UCSD-AML1 (cell line): ENCODE data around the gene KCNK6.
"Not testable (repeated sequence)": the region's sequence is repeated elsewhere in the genome, so short reads cannot be mapped to it uniquely, and the experiment has no call there.

ENCODE experiments used
- DNase-seq: peaks from one replicate; lab custom pipeline; 2025; ENCODE audit not compliant: unreplicated experiment; lab: John Stamatoyannopoulos, UW

Gene KCNK6

GRCh38 chr19:38360839-38361631 is 41.4 kb downstream of the KCNK6 start:
- DNase-seq: no peak

- peak; percentile 87 for DNase-seq
Measured at GRCh38 chr19:38361633-38362075, 42.0 kb downstream of the KCNK6 start.

DNA sequence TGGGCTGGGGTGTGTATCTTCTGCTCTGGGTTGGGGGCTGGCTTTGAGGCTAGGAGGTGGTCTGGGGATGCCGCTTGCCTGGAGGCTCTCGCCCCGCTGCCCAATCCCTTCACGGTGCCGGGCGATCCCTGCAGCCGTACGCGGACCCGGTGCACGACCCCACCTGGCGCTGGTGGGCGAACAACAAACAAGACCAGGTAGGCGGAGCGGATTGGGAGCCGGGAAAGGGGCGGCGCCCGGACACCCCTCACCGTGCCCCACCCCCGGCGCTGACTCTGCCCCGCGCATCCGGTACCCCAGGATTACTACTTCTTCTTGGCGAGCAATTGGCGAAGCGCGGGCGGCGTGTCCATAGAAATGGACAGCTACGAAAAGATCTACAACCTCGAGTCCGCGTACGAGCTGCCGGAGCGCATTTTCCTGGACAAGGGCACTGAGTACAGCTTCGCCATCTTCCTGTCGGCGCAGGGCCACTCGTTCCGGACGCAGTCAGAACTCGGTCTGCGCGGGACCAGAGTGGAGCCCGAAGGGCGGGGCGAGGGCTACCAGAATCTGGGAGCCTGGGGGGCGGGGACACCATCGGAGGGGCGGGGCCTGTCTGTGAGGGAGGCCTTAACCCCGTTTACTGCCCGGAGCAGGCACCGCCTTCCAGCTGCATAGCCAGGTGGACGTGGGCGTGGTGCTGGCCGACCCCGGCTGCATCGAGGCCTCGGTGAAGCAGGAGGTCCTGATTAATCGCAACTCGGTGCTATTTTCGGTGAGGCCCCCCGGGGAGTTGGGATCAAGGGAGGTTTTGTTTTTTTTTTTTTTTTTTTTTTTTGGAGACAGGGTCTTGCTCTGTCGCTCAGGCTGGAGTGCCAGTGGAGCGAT is 42.7 kb downstream of the KCNK6 start:
- DNase-seq: peak; percentile 90

DNA sequence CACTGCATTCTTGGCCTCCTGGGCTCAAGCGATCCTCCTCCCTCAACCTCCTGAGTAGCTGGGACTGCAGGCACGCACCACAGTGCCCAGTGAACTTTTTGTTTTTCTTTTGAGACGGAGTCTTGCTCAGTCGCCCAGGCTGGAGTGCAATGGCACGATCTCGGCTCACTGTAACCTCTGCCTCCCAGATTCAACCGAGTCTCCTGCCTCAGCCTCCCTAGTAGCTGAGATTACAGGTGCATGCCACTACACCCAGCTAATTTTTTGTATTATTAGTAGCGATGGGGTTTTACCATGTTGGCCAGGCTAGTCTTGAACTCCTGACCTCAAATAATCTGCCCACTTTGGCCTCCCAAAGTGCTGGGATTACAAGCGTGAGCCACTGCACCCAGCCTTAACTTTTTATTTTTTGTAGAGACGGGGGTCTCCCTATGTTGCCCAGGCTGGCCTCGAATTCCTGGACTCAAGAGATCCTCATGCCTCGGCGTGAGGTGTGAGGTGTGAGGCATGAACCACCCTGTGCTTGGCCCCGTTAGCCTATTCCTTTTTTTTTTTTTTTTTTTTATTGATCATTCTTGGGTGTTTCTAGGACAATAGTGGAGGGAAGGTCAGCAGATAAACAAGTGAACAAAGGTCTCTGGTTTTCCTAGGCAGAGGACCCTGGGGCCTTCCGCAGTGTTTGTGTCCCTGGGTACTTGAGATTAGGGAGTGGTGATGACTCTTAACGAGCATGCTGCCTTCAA is 43.5 kb downstream of the KCNK6 start:
- DNase-seq: not testable (repeated sequence)

- DNase-seq: no peak
Measured at GRCh38 chr19:38367041-38367440, 47.4 kb downstream of the KCNK6 start.

DNA sequence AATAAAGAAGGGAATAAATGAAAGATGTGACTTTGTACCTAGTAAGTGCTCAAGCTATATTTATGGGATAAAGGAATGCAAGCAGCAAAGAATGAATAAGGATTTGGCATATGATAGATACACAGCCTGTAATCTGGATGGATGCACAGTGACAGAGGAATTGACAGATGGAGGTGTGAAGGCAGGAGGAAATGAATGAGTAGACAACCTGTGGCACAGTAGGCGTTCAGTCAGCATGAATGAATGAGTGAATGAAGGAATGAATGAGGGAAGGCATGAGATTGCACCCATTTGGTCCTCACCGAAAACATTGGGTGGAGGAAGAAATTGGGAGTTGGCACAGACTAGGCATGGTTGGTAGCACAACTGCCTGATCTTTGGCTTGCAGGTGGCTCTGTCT is 49.9 kb downstream of the KCNK6 start:
- DNase-seq: no peak

DNA sequence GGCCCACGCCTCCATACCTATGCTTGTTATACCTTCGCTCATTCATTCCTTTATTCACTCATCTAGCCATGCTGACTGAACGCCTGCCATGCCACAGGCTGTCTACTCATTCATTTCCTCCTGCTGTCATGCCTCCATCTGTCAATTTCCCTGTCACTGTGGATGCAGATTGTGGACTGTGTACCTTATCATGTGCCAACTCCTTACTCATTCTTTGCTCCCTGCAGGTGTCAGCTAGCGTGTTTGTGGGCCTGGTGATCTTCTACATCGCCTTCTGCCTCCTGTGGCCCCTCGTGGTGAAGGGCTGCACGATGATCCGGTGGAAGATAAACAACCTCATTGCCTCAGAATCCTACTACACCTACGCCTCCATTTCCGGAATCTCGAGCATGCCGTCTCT is 50.7 kb downstream of the KCNK6 start:
- no peak for DNase-seq

- no peak for DNase-seq
Measured at GRCh38 chr19:38371081-38371480, 51.4 kb downstream of the KCNK6 start.

- DNase-seq: no peak
Measured at GRCh38 chr19:38373907-38374331, 54.3 kb downstream of the KCNK6 start.

DNA sequence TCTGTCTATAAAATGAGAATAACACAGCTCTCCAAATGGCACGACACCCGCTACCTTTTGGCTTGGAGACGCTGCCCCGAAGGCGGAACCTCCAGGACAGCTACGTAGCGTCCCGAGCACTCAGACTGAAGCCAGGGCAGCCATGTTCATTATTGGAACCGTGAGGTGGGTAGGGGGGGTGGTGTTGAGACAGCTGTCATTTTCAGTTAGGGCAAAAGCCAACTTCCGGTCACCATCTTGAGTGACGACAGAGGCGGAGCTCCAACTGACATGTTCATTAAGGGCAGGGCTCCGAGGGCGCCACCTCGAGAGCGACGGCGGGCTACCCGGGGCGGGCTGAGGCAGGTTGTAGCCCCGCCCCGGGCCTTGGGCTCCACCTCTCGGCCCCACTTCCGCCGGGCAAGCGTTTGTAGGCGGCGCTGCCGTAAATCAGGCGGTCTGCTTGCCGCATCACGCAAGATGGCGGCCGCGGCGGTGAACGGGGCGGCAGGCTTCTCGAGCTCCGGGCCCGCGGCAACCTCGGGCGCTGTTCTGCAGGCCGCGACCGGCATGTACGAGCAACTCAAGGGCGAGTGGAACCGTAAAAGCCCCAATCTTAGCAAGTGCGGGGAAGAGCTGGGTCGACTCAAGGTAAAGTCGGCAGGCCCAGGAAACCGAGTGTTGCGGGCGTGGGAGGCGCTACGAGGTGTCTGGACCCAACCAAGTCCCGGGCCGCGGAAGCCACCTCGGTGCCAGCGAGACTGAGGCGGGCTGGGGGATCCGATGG is 54.9 kb downstream of the KCNK6 start, which contains the start of gene PSMD8:
Gene PSMD8 (plus strand): TSS at position 240 of the 766 bp plus-strand sequence. CDS start 31 bp downstream, at position 271.
- peak; percentile 99 for DNase-seq

- DNase-seq: no peak
Measured at GRCh38 chr19:38375098-38375493, 55.5 kb downstream of the KCNK6 start.

DNA sequence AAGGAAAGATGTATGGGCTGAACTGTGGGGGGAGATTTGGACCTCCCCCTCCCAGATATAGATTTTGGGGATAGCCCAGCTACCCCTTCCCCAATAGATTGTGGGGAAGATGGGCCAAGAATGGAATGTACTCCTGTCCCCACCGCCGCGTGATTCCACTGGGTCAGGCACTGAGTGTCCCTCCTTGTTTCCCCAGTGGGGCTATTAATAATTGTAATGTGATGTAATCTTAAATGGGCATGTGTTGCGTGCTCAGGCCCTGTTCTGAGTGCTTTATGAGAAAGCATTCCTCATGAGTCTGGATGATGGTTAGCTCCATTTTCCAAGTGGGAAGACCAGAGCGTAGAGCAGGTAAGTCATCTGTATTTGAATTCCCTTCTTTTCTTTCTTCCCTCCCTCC is 56.1 kb downstream of the KCNK6 start:
- no peak for DNase-seq

DNA sequence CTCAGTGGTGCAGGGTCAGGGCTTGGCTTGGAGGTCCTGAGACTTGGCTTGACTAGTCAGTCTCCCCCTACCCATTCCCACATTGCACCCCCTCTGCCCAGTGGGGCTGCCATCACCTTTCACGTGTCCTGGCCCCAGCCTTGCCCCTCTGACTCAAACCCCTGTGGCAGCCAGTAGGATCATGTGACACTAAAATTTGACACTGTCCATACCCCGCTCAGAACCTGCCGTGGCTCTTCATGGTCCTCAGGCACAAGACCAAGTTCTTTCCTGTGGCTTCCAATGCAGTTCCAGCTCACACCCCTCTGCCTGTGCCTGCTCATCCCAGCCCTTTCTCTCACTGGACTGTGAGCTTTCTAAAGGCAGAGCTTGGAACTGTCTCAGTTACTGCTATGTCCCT is 56.9 kb downstream of the KCNK6 start:
- no peak for DNase-seq

DNA sequence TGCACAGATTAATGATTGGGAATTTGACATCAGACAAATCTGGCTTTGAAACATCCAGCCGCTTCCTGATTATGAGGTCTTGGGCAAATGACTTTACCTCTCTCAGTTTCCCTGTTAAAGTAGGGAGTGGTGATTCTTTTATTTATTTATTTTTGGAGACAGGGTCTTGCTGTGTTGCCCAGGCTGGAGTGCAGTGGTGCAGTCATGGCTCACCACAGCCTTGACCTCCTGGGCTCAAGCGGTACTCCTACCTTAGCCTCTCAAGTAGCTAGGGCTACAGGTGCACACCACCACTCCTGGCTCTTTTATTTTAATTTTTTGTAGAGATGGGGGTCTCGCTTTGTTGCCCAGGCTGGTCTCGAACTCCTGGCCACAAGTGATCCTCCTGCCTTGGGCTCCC is 57.4 kb downstream of the KCNK6 start:
- DNase-seq: no peak

DNA sequence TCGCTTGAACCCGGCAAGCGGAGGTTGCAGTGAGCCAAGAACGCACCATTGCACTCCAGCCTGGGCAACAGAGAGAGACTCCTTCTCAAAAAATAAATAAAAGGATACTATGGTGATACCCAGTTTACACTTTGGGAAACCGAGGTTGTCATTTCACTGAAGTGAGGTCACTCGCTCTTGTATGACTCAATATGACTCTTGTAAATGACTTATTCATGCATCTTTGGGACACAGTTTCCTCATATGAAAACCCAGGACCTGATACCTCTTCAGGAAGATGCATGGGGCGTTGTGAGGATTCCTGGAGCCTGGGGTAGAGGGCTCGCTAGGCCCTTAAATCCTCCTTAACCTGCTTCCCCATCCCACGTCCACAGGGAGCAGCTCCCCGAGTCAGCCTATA is 59.2 kb downstream of the KCNK6 start:
- DNase-seq: no peak

GRCh38 chr19:38381138-38381537 is 61.5 kb downstream of the KCNK6 start:
- DNase-seq: no peak
